HepG2 (cell line): ENCODE measurements around the gene MRPS7. TPM values are rescaled to one million over a fixed set of nuclear protein-coding genes. Genes with fewer than 3 reads are reported as not detected.
A peak's percentile ranks its signal among the peaks of the same experiment; 100 is the strongest.

ENCODE experiments used
- CHCHD3 ChIP-seq: sonication (generic); formaldehyde crosslinking; IDR thresholded peaks from 2 replicates; pipeline ENCODE4 v1.8.0; 2022; ENCODE audit warnings: mild to moderate bottlenecking, missing genetic modification reagents, moderate library complexity
- CREM ChIP-seq, 2 experiments: sonication (generic) in 1 of 2; formaldehyde crosslinking in 1 of 2; IDR thresholded peaks; 2 replicates each; pipeline versions ENCODE4 v1.4.0 to v1.6.1; 2016 to 2020; ENCODE audit warnings: antibody characterized with exemption in 1 of 2, mild to moderate bottlenecking in 1 of 2, missing genetic modification reagents in 1 of 2
- ERF ChIP-seq: IDR thresholded peaks from 2 replicates; pipeline ENCODE4 v1.6.1; 2018; ENCODE audit warnings: missing biosample characterization, missing genetic modification reagents
- FLYWCH1 ChIP-seq: sonication (generic); formaldehyde crosslinking; IDR thresholded peaks from 2 replicates; pipeline ENCODE4 v1.8.1; 2023; ENCODE audit warnings: mild to moderate bottlenecking, missing genetic modification reagents
- HDAC1 ChIP-seq: sonication (generic); formaldehyde crosslinking; IDR thresholded peaks from 2 replicates; pipeline ENCODE4 v1.5.1; 2020; ENCODE audit warnings: mild to moderate bottlenecking, missing genetic modification reagents
- KDM2A ChIP-seq: sonication (generic); formaldehyde crosslinking; IDR thresholded peaks from 2 replicates; pipeline ENCODE4 v1.4.0; 2020; ENCODE audit warnings: low read depth, missing genetic modification reagents, borderline replicate concordance
- MAF1 ChIP-seq: sonication (generic); formaldehyde crosslinking; IDR thresholded peaks from 2 replicates; pipeline ENCODE4 v1.5.0; 2020; ENCODE audit warnings: missing genetic modification reagents, borderline replicate concordance
- MAZ ChIP-seq, 2 experiments: sonication (generic) in 1 of 2; formaldehyde crosslinking in 1 of 2; IDR thresholded peaks; 2 replicates each; pipeline versions ENCODE4 v1.5.0 to v1.6.1; 2012 to 2020; ENCODE audit warnings: low read depth in 2 of 2, mild to moderate bottlenecking in 2 of 2, borderline replicate concordance in 1 of 2, improper control_type of control experiment in 1 of 2, low read length in 1 of 2, missing genetic modification reagents in 1 of 2, moderate library complexity in 1 of 2
- NFKB2 ChIP-seq: sonication (generic); formaldehyde crosslinking; IDR thresholded peaks from 2 replicates; pipeline ENCODE4 v1.4.0; 2020; ENCODE audit warnings: missing genetic modification reagents, borderline replicate concordance
- NKX3-1 ChIP-seq: sonication (generic); formaldehyde crosslinking; IDR thresholded peaks from 2 replicates; pipeline ENCODE4 v1.5.0; 2020; ENCODE audit warnings: missing genetic modification reagents
- TOE1 ChIP-seq: sonication (generic); formaldehyde crosslinking; IDR thresholded peaks from 2 replicates; pipeline ENCODE4 v1.4.0; 2020; ENCODE audit warnings: mild to moderate bottlenecking, missing genetic modification reagents
- ZBTB20 ChIP-seq: sonication (generic); formaldehyde crosslinking; IDR thresholded peaks from 2 replicates; pipeline ENCODE4 v1.8.1; 2023; ENCODE audit warnings: missing genetic modification reagents, low read depth, mild to moderate bottlenecking, borderline replicate concordance
- ZBTB44 ChIP-seq: sonication (generic); formaldehyde crosslinking; IDR thresholded peaks from 2 replicates; pipeline ENCODE4 v1.4.0; 2020; ENCODE audit warnings: missing genetic modification reagents
- ZFX ChIP-seq: sonication (generic); formaldehyde crosslinking; IDR thresholded peaks from 2 replicates; pipeline ENCODE4 v1.4.0; 2020; ENCODE audit warnings: mild to moderate bottlenecking, low read depth, missing genetic modification reagents, moderate library complexity
- ZNF121 ChIP-seq: sonication (generic); formaldehyde crosslinking; IDR thresholded peaks from 2 replicates; pipeline ENCODE4 v1.5.0; 2020; ENCODE audit warnings: mild to moderate bottlenecking, missing genetic modification reagents
- ZNF138 ChIP-seq: sonication (generic); formaldehyde crosslinking; IDR thresholded peaks from 2 replicates; pipeline ENCODE4 v1.5.0; 2020; ENCODE audit warnings: mild to moderate bottlenecking, low read depth, missing genetic modification reagents
- ZNF235 ChIP-seq: sonication (generic); formaldehyde crosslinking; IDR thresholded peaks from 2 replicates; pipeline ENCODE4 v1.8.1; 2023; ENCODE audit warnings: mild to moderate bottlenecking, missing genetic modification reagents, borderline replicate concordance
- ZNF253 ChIP-seq: sonication (generic); formaldehyde crosslinking; IDR thresholded peaks from 2 replicates; pipeline ENCODE4 v1.8.0; 2022; ENCODE audit warnings: mild to moderate bottlenecking, missing genetic modification reagents, borderline replicate concordance
- ZNF557 ChIP-seq: sonication (generic); formaldehyde crosslinking; IDR thresholded peaks from 2 replicates; pipeline ENCODE4 v1.4.0; 2020; ENCODE audit warnings: missing genetic modification reagents
- ZNF850 ChIP-seq: sonication (generic); formaldehyde crosslinking; conservative IDR thresholded peaks from 2 replicates; pipeline ENCODE4 v1.9.0; 2021; ENCODE audit warnings: mild to moderate bottlenecking, missing genetic modification reagents
- ZNF891 ChIP-seq: sonication (generic); formaldehyde crosslinking; IDR thresholded peaks from 2 replicates; pipeline ENCODE4 v1.5.0; 2020; ENCODE audit warnings: mild to moderate bottlenecking, missing genetic modification reagents
- ZSCAN12 ChIP-seq: sonication (generic); formaldehyde crosslinking; IDR thresholded peaks from 2 replicates; pipeline ENCODE4 v1.9.0; 2021; ENCODE audit warnings: mild to moderate bottlenecking, missing genetic modification reagents
- polyA plus RNA-seq, 8 experiments: library from polyadenylated mRNA; depleted of rRNA in 3 of 8; stranded (reverse) in 7 of 8; unstranded in 1 of 8; fragments of >200 nt; fragmentation: Illumina TruSeq in 4 of 8; extraction: Trizol in 4 of 8; gene quantifications; 2 replicates each; pipeline versions ENCODE4 v1.2.1 to v1.2.3, GENCODE V29; 2011 to 2016; ENCODE audit warnings: low read depth in 4 of 8, missing spikeins in 1 of 8, mixed read lengths in 1 of 8; ENCODE audit not compliant: insufficient read depth in 1 of 8
- total RNA-seq, 5 experiments: library from RNA; depleted of rRNA; stranded (reverse); fragments of >200 nt; fragmentation: Illumina TruSeq; extraction: Trizol; gene quantifications; 2 replicates each; pipeline ENCODE4 v1.2.3, GENCODE V29; 2016; ENCODE audit warnings: low read depth in 1 of 5
- TF ChIP-seq, protein P1 (sequence below): sonication (generic); formaldehyde crosslinking; IDR thresholded peaks from 2 replicates; pipeline ENCODE4 v1.5.1; 2020; ENCODE audit warnings: missing genetic modification reagents, mild to moderate bottlenecking, borderline replicate concordance
- TF ChIP-seq, protein P2 (sequence below): sonication (generic); formaldehyde crosslinking; IDR thresholded peaks from 2 replicates; pipeline ENCODE4 v1.5.0; 2020; ENCODE audit warnings: missing genetic modification reagents

MRPS7 gene
- total and polyA plus RNA-seq, 2 of the 13 experiments (the other 11 are each of a cell fraction or from before 2014, with no cell fraction given) = 97.0 to 162 TPM

GRCh38 chr17:75270218-75270965 is 8.7 kb downstream of the MRPS7 start (continued):
- TF ChIP-seq ZNF557 (CRISPR knock-in tag) (0 out of 2 replicates have a peak, but pooled peaks have one; percentile 17), ERF (CRISPR knock-in tag) (peak; percentile 71; the same call in 1 of the 2 replicates), KDM2A (CRISPR knock-in tag) (peak; percentile 86), CREM (IDR thresholded peaks at IDR 0.05) (no peak), CREM (CRISPR knock-in tag; IDR thresholded peaks at IDR 0.05) (0 out of 2 replicates have a peak, but pooled peaks have one; percentile 9), ZBTB20 (CRISPR knock-in tag) (0 out of 2 replicates have a peak, but pooled peaks have one; percentile 18), ZNF253 (0 out of 2 replicates have a peak, but pooled peaks have one; percentile 36), ZNF235 (CRISPR knock-in tag) (peak; percentile 62; the same call in 1 of the 2 replicates), ZBTB44 (CRISPR knock-in tag) (no peak; the same call in none of the 2 replicates), ZNF138 (CRISPR knock-in tag) (0 out of 2 replicates have a peak, but pooled peaks have one; percentile 50), ZNF891 (CRISPR knock-in tag) (peak; percentile 90), ZSCAN12 (CRISPR knock-in tag) (no peak), CHCHD3 (CRISPR knock-in tag) (no peak; the same call in 1 of the 2 replicates), TOE1 (CRISPR knock-in tag) (peak; percentile 79; the same call in 1 of the 2 replicates), ZNF850 (CRISPR knock-in tag) (no peak; the same call in 1 of the 2 replicates), NKX3-1 (no peak; the same call in 1 of the 2 replicates), FLYWCH1 (no peak), MAZ (IDR thresholded peaks at IDR 0.05; ENCODE audit: borderline replicate concordance, low read depth, low read length) (no peak; the same call in 1 of the 2 replicates), MAZ (CRISPR knock-in tag; IDR thresholded peaks at IDR 0.05; ENCODE audit: low read depth) (peak; percentile 39; the same call in 1 of the 2 replicates), HDAC1 (CRISPR knock-in tag) (peak; percentile 91), NFKB2 (CRISPR knock-in tag) (peak; percentile 80; the same call in 1 of the 2 replicates), ZNF121 (CRISPR knock-in tag) (peak; percentile 50; the same call in 1 of the 2 replicates), ZFX (CRISPR knock-in tag) (peak; percentile 78; the same call in 1 of the 2 replicates), MAF1 (CRISPR knock-in tag) (0 out of 2 replicates have a peak, but pooled peaks have one; percentile 33)
- TF ChIP-seq, protein P1, sequence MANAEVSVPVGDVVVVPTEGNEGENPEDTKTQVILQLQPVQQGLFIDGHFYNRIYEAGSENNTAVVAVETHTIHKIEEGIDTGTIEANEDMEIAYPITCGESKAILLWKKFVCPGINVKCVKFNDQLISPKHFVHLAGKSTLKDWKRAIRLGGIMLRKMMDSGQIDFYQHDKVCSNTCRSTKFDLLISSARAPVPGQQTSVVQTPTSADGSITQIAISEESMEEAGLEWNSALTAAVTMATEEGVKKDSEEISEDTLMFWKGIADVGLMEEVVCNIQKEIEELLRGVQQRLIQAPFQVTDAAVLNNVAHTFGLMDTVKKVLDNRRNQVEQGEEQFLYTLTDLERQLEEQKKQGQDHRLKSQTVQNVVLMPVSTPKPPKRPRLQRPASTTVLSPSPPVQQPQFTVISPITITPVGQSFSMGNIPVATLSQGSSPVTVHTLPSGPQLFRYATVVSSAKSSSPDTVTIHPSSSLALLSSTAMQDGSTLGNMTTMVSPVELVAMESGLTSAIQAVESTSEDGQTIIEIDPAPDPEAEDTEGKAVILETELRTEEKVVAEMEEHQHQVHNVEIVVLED (CRISPR knock-in tag) = peak; percentile 22; the same call in 1 of the 2 replicates
- TF ChIP-seq, protein P2, sequence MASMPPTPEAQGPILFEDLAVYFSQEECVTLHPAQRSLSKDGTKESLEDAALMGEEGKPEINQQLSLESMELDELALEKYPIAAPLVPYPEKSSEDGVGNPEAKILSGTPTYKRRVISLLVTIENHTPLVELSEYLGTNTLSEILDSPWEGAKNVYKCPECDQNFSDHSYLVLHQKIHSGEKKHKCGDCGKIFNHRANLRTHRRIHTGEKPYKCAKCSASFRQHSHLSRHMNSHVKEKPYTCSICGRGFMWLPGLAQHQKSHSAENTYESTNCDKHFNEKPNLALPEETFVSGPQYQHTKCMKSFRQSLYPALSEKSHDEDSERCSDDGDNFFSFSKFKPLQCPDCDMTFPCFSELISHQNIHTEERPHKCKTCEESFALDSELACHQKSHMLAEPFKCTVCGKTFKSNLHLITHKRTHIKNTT = no peak
